HG03439 (cell line): ENCODE data around the gene SRD5A3.

Source experiments
- ATAC-seq: cut with Tn5 transposase; IDR thresholded peaks from one replicate; pipeline ENCODE4 v1.9.1; 2021; ENCODE audit warnings: mild to moderate bottlenecking, moderate library complexity; ENCODE audit not compliant: unreplicated experiment

The SRD5A3 gene

DNA sequence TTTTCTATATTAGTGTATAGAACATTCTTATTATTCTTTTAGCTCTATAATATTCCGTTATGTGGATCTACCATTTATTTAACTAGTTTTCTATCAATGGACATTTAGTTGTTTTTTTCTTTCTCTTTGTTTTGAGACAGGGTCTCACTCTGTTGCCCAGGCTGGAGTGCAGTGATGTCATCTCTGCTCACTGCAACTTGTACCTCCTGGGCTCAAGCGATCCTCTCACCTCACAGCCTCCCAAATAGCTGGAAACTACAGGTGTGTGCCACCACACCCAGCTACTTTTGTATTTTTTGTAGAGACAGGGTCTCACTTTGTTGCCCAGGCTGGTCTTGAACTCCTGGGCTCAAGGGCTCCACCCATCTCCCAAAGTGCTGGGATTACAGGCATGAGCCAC, 60.5 kb downstream of the SRD5A3 start:
- no peak for ATAC-seq

DNA sequence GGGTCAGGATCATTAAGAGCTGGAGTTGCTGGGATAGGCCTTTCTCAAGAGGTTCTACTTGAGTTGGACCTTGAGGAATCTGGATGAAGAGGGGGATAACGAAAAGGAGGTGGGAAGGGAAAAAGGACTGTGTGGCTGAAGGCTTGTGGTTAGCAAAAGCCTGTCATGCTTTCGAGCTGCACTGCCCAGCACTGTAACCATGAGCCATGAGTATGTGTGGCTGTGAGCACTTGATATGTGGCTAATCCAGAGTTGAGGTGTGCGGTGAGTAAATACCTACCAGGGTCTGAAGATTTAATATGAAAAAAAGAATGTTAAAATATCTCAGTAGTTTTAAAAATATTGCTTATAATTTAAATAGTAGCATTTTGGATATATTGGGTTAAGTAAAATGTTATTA, 61.1 kb downstream of the SRD5A3 start:
- no peak for ATAC-seq

DNA sequence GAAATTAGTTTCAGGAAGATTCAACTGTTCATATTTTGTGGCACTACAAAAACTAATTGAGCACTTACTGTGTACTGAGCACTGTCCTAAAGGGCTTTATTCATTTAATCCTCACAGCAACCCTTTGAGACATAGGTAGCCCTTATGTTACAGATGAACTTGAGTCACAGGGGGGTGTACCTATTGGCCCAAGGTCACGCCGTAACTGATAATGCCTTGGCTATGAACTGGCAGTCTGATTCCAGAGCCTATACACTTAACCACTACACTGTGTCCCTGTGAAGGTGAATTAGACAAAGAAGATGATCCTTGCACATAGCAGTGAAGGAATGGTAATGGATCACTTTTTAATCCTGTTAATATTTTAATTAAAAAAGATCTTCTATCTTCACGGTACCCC, 61.7 kb downstream of the SRD5A3 start:
- no peak for ATAC-seq

DNA sequence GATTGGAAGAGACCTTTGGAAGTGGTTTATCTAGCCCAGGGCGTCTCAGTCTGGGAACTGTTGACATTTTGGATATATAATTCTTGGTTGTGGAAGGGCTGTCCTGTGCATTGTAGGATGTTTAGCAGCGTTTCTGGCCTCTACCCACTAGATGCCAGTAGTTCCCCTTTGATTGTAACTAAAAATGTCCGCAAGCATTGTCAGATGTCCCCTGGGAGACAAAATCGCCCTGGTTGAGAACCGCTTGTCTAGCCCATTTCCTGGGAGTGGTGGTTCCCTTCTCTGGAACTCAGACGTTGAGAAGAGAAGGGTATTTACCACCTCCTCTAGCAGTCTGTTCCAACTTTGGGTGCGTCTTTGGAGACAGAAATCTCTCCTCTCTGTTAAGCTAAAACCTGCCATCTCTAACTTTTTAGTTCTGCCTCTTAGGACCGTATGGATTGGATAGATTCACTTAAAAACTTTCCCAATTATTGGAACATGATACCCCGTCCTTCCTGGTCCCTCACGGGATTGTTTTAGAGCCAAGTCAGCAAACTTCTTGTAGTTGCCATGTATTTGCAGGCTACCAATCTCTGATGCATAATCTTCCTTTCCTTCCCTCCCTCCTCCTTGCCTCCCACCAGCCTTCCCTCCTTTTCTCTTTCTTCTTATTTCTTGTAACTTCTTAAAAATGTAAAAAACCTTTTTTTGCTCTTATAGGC, 63.6 kb downstream of the SRD5A3 start:
- ATAC-seq: peak; percentile 56

DNA sequence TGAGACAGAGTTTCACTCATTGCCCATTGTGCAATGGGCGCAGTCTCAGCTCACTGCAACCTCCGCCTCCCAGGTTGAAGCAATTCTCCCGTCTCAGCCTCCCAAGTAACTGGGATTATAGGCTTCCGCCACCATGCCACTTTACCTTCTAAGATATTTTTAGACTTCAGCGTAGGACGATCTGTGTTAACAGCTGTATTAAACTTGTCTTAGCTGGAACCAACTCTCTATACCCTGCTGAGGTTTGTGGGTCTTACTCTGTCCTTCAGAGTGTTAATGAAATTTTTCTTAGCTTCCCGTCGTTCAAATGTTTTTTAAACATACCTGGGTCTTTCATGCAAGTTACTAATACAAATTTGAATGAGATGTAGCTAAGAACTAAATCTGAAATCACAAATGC, 64.4 kb downstream of the SRD5A3 start:
- ATAC-seq: no peak

DNA sequence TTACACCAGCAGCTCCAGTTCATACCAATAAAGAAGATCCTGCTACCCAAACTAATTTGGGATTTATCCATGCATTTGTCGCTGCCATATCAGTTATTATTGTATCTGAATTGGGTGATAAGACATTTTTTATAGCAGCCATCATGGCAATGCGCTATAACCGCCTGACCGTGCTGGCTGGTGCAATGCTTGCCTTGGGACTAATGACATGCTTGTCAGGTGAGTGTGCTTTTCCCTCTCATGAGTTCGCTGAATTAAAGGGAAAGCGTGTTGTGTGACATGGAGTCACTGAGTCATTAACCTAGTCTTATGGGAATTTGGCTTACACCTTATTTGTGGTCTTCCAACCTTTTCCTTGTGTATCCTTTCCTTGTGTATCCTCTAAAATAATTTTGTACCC, 65.6 kb downstream of the SRD5A3 start:
- ATAC-seq: no peak

DNA sequence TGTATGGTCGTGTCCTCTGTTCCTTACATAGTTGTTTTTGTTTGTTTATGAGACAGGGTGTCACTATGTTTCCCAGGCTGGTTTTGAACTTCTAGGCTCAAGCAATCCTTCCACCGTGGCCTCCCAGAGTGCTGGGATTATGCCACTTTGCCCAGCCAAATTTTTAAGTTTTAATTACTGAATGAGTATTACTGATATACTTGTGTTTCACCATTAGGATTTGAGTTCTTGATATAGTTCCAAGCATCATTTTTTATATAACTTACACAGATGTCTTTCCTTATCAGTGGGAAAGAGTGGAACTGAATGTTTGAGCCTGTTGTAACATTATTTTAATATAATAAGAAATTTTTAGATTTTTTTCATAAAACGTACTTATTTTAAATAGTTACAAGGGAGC, 70.1 kb downstream of the SRD5A3 start:
- no peak for ATAC-seq
